Activated CD4-positive, alpha-beta memory T cell treated with anti-CD3 and anti-CD28 coated beads for 36 hours (primary cell): Measurements from ENCODE around the gene DAPK1. TPM values are rescaled to one million over a fixed set of nuclear protein-coding genes. Genes with fewer than 3 reads are reported as not detected.
A peak's percentile ranks its signal among the peaks of the same experiment; 100 is the strongest.

Experiments used
- CTCF ChIA-PET: fragments of 350-600 bp; sonication (Branson Sonifier 250); formaldehyde crosslinking; loops from one replicate; lab custom pipeline; 2021; ENCODE audit warnings: antibody characterized with exemption, inconsistent platforms; lab: Charles Lee
- POLR2A ChIA-PET: fragments of 350-600 bp; sonication (Branson Sonifier 250); formaldehyde crosslinking; loops from one replicate; lab custom pipeline; 2021; ENCODE audit warnings: antibody characterized with exemption; lab: Charles Lee
- DNase-seq: peaks from one replicate; pipeline ENCODE4 v3.0.0-alpha.2; 2020
- H3K27ac Mint-ChIP-seq: one replicate; pipeline ENCODE4 v1.8.0; 2021; ENCODE audit warnings: mixed read lengths
- H3K27me3 Mint-ChIP-seq: one replicate; pipeline ENCODE4 v1.8.0; 2021; ENCODE audit warnings: mixed read lengths
- H3K36me3 Mint-ChIP-seq: one replicate; pipeline ENCODE4 v1.8.0; 2021; ENCODE audit warnings: mixed read lengths
- H3K4me1 Mint-ChIP-seq: one replicate; pipeline ENCODE4 v1.8.0; 2021; ENCODE audit warnings: low read depth, mixed read lengths
- H3K4me3 Mint-ChIP-seq: one replicate; pipeline ENCODE4 v1.8.0; 2021; ENCODE audit warnings: mild to moderate bottlenecking, mixed read lengths
- H3K9me3 Mint-ChIP-seq: one replicate; pipeline ENCODE4 v1.8.0; 2021; ENCODE audit warnings: mixed read lengths
- intact Hi-C: fragments of 100-400 bp; cut with micrococcal nuclease; formaldehyde crosslinking; loops from one replicate; pipeline ENCODE4 v1.15.1; 2023
- total RNA-seq, 2 experiments: library from RNA; stranded (reverse); gene quantifications; one replicate each; pipeline ENCODE4 v1.2.3, GENCODE V29; 2021

Gene DAPK1
- total RNA-seq, 2 experiments from 2014 or later: 1.9 to 3.3 TPM

DNA sequence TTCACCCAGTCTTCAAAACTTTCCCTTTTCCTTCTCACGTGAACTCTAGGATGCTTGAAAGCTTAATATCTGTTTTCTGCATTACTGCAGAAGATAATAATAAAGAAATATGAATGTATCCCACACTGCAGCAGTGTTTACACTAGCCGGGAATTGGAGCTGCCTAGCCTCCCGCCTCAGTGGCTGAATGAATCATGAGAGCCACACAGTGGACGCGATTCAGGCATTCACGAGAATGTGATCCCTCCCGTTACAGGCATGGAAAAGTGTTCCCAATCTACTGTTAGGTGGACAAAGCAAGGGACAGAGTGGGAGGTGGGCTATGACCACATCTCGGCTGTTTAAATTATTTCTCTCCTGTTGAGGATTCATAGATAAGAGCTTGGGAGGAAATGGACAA lies 158.8 kb downstream of the DAPK1 start:
- Mint-ChIP-seq H3K27ac (no peak overlapping the region), H3K4me3 (no peak overlapping the region), H3K27me3 (peaks cover 3% of the 10 kb centered on the region), H3K36me3 (no peaks in the 10 kb centered on the region), H3K9me3 (no peaks in the 10 kb centered on the region), H3K4me1 (peaks cover under 1% of the 10 kb centered on the region)
- POLR2A ChIA-PET: no interaction called here
- DNase-seq: no peak
- CTCF ChIA-PET: interaction anchor here (0.7 to 0.9 kb wide), 2 partner anchors 28 to 71 kb away, joined by 3 read pairs; no protein-coding TSS in a partner anchor
- intact Hi-C loops: no loop called here

DNA sequence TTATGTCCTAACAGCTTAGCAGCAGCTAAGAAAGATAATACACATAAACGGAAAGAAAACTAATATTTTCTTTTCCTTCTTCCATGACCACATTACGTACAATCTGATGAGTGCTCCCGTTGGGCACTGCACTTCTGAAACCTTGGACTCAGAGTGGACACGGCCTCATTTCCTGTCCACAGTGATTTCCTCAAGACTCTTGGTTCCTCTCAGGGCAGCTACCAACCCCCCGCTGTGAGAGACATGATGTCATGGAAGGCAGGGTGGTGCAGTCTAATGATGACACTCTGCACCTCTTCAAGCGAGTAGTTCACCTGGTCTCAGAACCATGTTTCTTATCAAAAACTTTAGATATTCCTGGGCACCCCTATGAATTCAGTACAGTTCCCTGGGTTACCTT lies 159.5 kb downstream of the DAPK1 start:
- no peak for DNase-seq
- intact Hi-C loops: no loop called here
- H3K27ac Mint-ChIP-seq: no peak overlapping the region
- peaks cover 2% of the 10 kb centered on the region for H3K4me1 Mint-ChIP-seq
- H3K27me3 Mint-ChIP-seq: peaks cover 3% of the 10 kb centered on the region
- no peak overlapping the region for H3K4me3 Mint-ChIP-seq
- H3K9me3 Mint-ChIP-seq: no peaks in the 10 kb centered on the region
- POLR2A ChIA-PET: no interaction called here
- CTCF ChIA-PET: interaction anchor here (0.7 to 0.9 kb wide), 2 partner anchors 27 to 72 kb away, joined by 3 read pairs; no protein-coding TSS in a partner anchor
- no peaks in the 10 kb centered on the region for H3K36me3 Mint-ChIP-seq

DNA sequence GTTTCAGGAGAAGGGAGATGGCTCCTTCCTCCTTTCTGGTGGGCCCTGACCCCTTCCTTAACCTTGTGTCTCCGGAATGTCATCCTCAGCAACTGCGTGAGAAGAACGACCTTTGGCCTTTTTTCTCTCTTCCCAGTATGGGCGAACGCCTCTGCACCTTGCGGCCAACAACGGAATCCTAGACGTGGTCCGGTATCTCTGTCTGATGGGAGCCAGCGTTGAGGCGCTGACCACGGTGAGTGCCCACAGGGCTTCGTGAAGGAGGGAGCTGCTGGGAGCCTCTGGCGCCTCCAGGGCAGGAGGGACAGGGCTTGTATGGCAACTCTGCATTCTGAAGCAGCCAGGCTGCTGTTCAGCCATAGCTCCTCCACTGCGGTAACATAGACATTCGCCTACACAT lies 160.2 kb downstream of the DAPK1 start:
- no peak overlapping the region for H3K4me3 Mint-ChIP-seq
- no peak overlapping the region for H3K27ac Mint-ChIP-seq
- intact Hi-C loops: no loop called here
- ChIA-PET CTCF (no interaction called here), POLR2A (no interaction called here)
- DNase-seq: no peak
- peaks cover 2% of the 10 kb centered on the region for H3K4me1 Mint-ChIP-seq
- H3K36me3 Mint-ChIP-seq: no peaks in the 10 kb centered on the region
- peaks cover 4% of the 10 kb centered on the region for H3K27me3 Mint-ChIP-seq
- no peaks in the 10 kb centered on the region for H3K9me3 Mint-ChIP-seq

DNA sequence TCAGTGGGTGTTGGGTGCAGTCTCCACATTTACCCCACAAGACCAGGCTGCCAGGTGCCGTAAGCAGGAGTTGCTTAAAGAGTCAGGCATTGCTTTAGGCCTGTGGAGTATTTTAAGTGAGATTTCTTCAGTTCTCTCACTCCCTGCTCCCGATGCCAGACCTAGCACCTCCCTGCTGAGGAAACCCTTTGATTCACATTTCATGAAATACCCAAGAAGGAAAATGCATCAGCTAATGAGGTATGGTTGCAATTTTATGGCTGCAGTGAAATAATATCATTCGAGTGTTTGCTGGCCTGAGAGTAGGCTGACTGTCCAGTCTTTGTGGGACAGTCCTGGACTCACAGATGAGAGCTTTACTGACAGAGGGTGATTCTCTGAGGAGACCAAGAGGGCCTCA lies 160.8 kb downstream of the DAPK1 start:
- no peaks in the 10 kb centered on the region for H3K9me3 Mint-ChIP-seq
- H3K27me3 Mint-ChIP-seq: peaks cover 5% of the 10 kb centered on the region
- H3K36me3 Mint-ChIP-seq: no peaks in the 10 kb centered on the region
- intact Hi-C loops: no loop called here
- no peak overlapping the region for H3K27ac Mint-ChIP-seq
- H3K4me3 Mint-ChIP-seq: no peak overlapping the region
- H3K4me1 Mint-ChIP-seq: peaks cover 2% of the 10 kb centered on the region
- ChIA-PET POLR2A (no interaction called here), CTCF (no interaction called here)
- DNase-seq: no peak

DNA sequence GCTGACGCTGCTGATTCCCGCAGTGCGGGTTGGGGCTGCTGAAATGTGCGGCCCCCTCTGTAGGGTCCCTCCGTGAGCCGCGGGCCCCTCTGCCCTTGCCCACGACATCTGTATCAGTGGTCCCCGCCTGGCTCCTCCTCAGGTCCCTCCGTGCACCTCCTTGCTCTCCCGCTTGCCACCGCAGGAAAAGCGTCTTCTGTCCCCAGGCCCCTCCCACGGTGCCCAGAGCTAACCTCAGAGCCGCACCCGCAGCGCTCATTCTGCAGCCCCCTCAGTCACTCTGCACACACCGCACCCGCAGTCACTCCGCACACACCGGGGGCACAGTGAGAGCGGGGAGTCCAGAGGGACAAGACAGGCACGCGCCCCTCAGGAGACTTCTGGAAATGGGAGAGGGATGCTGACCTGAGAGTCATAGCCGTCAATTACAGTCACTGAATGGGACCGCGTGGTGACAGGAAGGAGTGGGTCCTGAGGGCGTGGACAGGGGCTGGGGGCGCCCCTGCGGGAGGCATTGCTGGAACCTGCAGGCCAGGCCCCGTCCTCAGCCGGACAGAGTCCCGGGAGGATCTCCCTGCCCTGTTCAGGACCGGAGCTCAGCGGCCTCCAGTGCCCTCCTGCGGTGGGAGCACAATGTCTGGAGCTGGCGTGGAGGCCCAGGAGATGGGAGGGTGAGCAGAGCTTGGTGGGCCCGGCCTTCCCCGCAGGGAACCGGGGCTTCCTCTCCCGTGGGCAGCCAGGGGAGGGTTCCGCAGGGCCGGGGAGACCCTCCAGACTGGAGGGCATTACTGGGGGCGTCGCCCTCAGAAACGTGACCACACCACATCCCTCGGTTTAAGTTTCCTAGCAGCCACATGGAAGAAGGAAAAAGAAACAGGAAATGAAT lies 162.1 kb downstream of the DAPK1 start:
- H3K4me1 Mint-ChIP-seq: peaks cover 2% of the 10 kb centered on the region
- H3K27ac Mint-ChIP-seq: no peak overlapping the region
- no peaks in the 10 kb centered on the region for H3K9me3 Mint-ChIP-seq
- H3K4me3 Mint-ChIP-seq: no peak overlapping the region
- H3K36me3 Mint-ChIP-seq: no peaks in the 10 kb centered on the region
- POLR2A ChIA-PET: no interaction called here
- CTCF ChIA-PET: no interaction called here
- intact Hi-C loops: loop anchor here (10.0 kb wide), 1 partner anchor 155 kb away; no protein-coding TSS in a partner anchor
- H3K27me3 Mint-ChIP-seq: peaks cover 10% of the 10 kb centered on the region
- DNase-seq: no peak

DNA sequence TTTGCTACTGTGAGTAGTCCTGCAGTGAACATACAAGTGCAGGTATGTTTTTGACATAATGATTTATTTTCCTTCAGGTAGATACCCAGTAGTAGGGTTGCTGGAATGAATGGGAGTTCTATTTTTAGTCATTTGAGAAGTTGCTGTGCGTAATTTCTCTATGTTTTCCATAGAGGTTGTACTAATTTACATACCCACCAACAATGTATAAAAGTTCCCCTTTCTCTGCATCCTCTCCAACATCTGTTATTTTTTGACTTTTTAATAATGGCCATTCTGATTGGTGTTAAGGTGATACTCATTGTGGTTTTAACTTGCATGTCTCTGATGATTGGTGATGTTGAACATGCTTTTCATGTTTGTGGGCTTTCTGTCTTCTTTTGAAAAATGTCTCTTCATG lies 163.6 kb downstream of the DAPK1 start:
- ChIA-PET POLR2A (no interaction called here), CTCF (no interaction called here)
- Mint-ChIP-seq H3K4me1 (peaks cover 2% of the 10 kb centered on the region), H3K27ac (no peak overlapping the region), H3K9me3 (no peaks in the 10 kb centered on the region), H3K36me3 (no peaks in the 10 kb centered on the region), H3K27me3 (peaks cover 10% of the 10 kb centered on the region), H3K4me3 (no peak overlapping the region)
- DNase-seq: no peak
- intact Hi-C loops: loop anchor here (10.0 kb wide), 1 partner anchor 156 kb away; no protein-coding TSS in a partner anchor

DNA sequence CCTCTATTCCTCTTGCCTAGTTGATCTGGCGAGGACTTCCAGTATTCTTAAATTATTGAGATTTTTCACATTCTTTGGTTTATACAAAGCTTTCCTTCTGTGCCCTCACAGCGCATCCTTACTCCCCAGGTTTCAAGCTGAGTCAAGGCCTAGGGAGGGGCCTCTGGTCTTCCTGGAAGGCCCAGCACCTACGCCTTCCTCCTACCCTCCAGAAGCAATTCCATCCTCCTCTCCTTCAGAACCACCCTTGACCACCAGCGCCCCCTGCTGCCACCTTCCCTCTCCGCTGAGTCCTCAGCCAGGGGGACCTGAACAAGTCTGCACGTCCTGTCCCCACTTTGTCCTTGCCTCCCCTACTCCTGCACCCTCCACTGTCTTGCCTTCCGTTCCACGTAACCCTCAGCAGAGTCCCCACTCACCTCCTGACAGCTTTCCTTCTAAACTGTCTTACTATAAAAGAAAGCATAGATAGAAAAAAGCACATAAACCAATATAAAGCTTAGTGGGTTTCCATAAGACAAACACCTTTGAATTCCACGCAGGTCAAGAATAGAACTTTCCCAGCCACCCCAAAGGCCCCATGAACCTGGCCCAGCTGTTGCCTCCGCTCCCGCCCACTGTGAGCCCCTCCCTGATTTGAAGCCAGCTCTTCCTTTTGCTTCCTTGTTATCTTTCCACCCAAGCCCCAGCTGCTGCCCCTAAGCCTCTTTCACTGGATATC lies 165.3 kb downstream of the DAPK1 start:
- no peak overlapping the region for H3K27ac Mint-ChIP-seq
- CTCF ChIA-PET: interaction anchor here (0.6 to 2.3 kb wide), 12 partner anchors 8 to 1244 kb away, joined by 3 to 22 read pairs (median 4); no protein-coding TSS in a partner anchor

DNA sequence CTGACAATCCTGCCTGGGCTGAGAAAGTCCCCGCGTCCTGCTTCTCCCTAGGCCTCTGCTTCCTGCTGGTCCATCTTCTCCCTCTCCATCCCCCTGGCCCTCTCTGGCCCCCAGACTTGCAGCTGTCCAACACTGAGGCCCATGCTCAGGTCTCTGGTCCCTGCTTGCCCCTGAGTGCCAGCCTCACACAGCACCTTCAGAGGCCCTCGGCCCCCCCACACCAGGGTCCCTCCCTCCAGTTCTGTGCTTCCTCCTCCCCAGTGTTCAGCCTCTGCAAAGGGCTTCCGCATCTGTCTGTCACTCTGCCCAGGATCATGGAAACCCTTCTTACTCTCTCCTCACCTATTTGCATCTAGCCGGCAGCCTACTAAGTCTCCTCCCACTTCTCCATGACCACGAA lies 165.9 kb downstream of the DAPK1 start:
- intact Hi-C loops: loop anchor here (1.0 to 10.0 kb wide), 2 partner anchors 159 to 326 kb away; no protein-coding TSS in a partner anchor
- CTCF ChIA-PET: interaction anchor here (0.6 to 2.3 kb wide), 10 partner anchors 8 to 1245 kb away, joined by 3 to 22 read pairs (median 4); no protein-coding TSS in a partner anchor
- Mint-ChIP-seq H3K36me3 (peaks cover 3% of the 10 kb centered on the region), H3K9me3 (peaks cover 8% of the 10 kb centered on the region), H3K27ac (no peak overlapping the region), H3K4me3 (no peak overlapping the region), H3K27me3 (peaks cover 10% of the 10 kb centered on the region), H3K4me1 (peaks cover 2% of the 10 kb centered on the region)
- DNase-seq: no peak
- POLR2A ChIA-PET: no interaction called here

More for the DNA sequence above, 165.3 kb downstream of the DAPK1 start:
- Mint-ChIP-seq H3K27me3 (peaks cover 10% of the 10 kb centered on the region), H3K36me3 (peaks cover 3% of the 10 kb centered on the region), H3K4me3 (no peak overlapping the region), H3K4me1 (peaks cover 2% of the 10 kb centered on the region), H3K9me3 (peaks cover 8% of the 10 kb centered on the region)
- intact Hi-C loops: loop anchor here (1.0 to 10.0 kb wide), 2 partner anchors 158 to 326 kb away; no protein-coding TSS in a partner anchor
- POLR2A ChIA-PET: no interaction called here
- peak; percentile 79 for DNase-seq

DNA sequence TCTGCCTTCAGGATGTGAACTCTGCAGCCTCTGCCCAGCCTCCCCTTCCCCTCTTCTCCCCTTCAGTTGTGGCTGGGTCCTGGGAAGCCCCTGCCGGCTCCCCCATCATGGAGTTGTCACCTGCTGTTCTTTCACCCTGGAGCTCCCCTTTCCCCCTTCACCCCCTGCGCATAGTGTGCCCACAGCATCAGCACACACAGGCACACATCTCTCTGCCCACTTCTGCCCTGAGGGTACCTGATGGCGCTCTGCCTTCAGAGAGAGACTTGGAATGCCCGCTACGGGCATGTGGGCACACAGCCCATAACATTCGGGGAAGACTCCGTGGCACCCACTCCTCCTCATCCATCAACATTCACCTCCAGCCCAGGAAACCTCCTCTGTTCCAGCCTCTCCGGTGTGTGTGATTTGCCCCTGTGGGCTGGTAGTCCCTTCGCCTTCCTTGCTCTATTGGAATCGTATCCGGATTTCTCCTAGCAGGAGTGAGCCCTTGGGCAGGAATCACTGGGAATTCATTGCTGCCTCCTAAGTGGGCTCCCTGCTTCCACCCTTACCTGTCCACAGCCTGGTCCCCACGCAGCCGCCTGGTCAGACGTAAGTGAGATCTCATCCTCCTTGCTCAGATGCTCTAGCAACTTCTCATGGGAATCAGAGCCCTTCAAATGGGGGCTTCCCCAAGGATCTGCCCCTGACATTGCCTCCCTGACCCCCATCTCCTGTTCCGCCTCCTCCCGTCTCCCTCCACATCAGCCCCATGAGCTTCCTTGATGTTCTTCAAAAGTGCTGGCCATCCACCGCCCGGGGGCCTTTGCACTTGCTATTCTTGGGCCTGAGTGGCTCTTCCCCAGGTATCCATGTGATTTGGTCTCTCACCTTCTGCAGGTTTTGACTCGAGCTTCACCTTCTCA lies 166.7 kb downstream of the DAPK1 start:
- peaks cover 8% of the 10 kb centered on the region for H3K9me3 Mint-ChIP-seq
- no peak overlapping the region for H3K4me3 Mint-ChIP-seq
- peaks cover 3% of the 10 kb centered on the region for H3K36me3 Mint-ChIP-seq
- POLR2A ChIA-PET: no interaction called here
- no peak for DNase-seq
- H3K27ac Mint-ChIP-seq: no peak overlapping the region
- peaks cover 10% of the 10 kb centered on the region for H3K27me3 Mint-ChIP-seq
- CTCF ChIA-PET: no interaction called here
- intact Hi-C loops: loop anchor here (10.0 kb wide), 1 partner anchor 160 kb away; no protein-coding TSS in a partner anchor
- H3K4me1 Mint-ChIP-seq: peaks cover 2% of the 10 kb centered on the region

DNA sequence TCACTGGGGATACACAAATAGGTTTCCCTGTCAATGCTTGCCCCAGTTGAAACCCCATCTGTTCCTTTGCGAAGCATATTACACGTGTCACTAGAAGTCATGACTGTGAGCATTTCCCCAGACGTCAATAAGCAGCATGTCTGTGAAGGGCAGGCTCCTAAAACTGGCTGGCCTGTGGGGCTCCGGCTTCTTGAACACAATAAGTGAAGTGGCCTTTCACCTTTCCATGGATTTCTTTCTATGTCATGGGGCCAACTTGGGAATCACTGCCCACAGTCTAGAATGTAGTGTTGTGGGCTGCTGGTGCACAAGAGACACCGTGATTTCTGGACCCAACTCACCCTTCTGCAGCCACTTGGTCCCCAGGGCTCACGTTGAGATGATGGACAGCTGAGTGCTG lies 167.8 kb downstream of the DAPK1 start:
- Mint-ChIP-seq H3K4me1 (peaks cover 2% of the 10 kb centered on the region), H3K36me3 (peaks cover 3% of the 10 kb centered on the region), H3K4me3 (no peak overlapping the region), H3K27ac (no peak overlapping the region), H3K27me3 (peaks cover 9% of the 10 kb centered on the region), H3K9me3 (peaks cover 8% of the 10 kb centered on the region)
- ChIA-PET CTCF (no interaction called here), POLR2A (no interaction called here)
- DNase-seq: no peak
- intact Hi-C loops: loop anchor here (10.0 kb wide), 1 partner anchor 161 kb away; no protein-coding TSS in a partner anchor

DNA sequence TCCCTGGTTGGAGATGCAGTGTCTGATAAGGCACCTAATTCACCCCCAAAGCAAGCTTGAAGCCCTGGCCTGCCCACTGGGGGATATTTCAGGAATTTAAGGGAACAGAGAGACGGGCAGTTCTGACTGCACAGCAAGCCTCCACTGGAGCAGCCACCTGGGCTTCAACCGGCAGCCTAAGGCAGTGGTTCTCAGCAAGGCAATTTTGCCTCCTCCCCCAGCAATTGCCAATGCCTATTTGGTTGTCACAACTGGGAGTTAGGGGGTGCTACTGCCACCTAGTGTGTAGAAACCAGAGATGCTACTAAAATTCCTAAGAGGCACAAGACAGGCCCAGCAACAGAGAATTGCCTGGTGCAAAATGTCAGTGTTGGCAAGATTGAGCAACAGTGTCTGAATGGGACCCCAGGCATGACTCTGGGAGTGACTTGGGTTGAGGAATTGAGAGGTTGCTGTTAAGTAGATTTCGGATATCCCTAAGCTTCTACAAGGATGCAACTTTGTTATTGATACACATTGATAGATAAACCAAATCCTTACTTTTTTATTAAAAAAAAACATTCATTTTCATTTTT lies 169.6 kb downstream of the DAPK1 start:
- CTCF ChIA-PET: no interaction called here
- Mint-ChIP-seq H3K27ac (no peak overlapping the region), H3K9me3 (peaks cover 8% of the 10 kb centered on the region), H3K4me1 (no peaks in the 10 kb centered on the region), H3K4me3 (no peak overlapping the region), H3K27me3 (peaks cover 13% of the 10 kb centered on the region), H3K36me3 (peaks cover 3% of the 10 kb centered on the region)
- DNase-seq: peak; percentile 25
- POLR2A ChIA-PET: no interaction called here
- intact Hi-C loops: loop anchor here (10.0 kb wide), 1 partner anchor 162 kb away; no protein-coding TSS in a partner anchor
